Loucy (cell line): ENCODE measurements around the gene SORT1.
A peak's percentile ranks its signal among the peaks of the same experiment; 100 is the strongest.

Source experiments
- H2AFZ ChIP-seq: fragments of 200-600 bp; sonication (generic); 2 replicates; pipeline ENCODE4 v1.6.0; 2016; ENCODE audit warnings: antibody characterized with exemption, mild to moderate bottlenecking, low read length, moderate library complexity
- H3F3A ChIP-seq: fragments of 200-600 bp; 2 replicates; pipeline ENCODE4 v1.6.0; 2016; ENCODE audit warnings: antibody characterized with exemption, low read depth, mild to moderate bottlenecking
- H3K27me3 ChIP-seq: fragments of 200-600 bp; sonication (generic); 2 replicates; pipeline ENCODE4 v1.6.1; 2014; ENCODE audit warnings: low read length, mild to moderate bottlenecking; ENCODE audit not compliant: insufficient read depth, poor library complexity, severe bottlenecking
- H3K36me3 ChIP-seq: fragments of 200-600 bp; sonication (generic); 2 replicates; pipeline ENCODE4 v1.6.1; 2016; ENCODE audit warnings: low read length; ENCODE audit not compliant: insufficient read depth
- H3K4me1 ChIP-seq: fragments of 200-600 bp; sonication (generic); 2 replicates; pipeline ENCODE4 v1.5.1; 2014; ENCODE audit warnings: low read length, mild to moderate bottlenecking; ENCODE audit not compliant: insufficient read depth, poor library complexity, severe bottlenecking
- H3K4me2 ChIP-seq: fragments of 200-600 bp; sonication (generic); 2 replicates; pipeline ENCODE4 v1.6.0; 2014; ENCODE audit warnings: antibody characterized with exemption, low read length, low read depth, mild to moderate bottlenecking; ENCODE audit not compliant: poor library complexity, severe bottlenecking
- H3K4me3 ChIP-seq: fragments of 200-600 bp; sonication (generic); 2 replicates; pipeline ENCODE4 v1.5.1; 2014; ENCODE audit warnings: low read length, mild to moderate bottlenecking, mixed read lengths; ENCODE audit not compliant: poor library complexity, severe bottlenecking
- H3K79me2 ChIP-seq: fragments of 200-600 bp; sonication (generic); 2 replicates; pipeline ENCODE4 v1.6.1; 2014; ENCODE audit warnings: low read length; ENCODE audit not compliant: insufficient read depth
- H3K9ac ChIP-seq: fragments of 200-600 bp; sonication (generic); 2 replicates; pipeline ENCODE4 v1.6.0; 2014; ENCODE audit warnings: mild to moderate bottlenecking, low read depth, low read length, moderate library complexity; ENCODE audit not compliant: poor library complexity, severe bottlenecking
- H3K9me2 ChIP-seq: fragments of 200-600 bp; sonication (generic); replicated peaks from 2 replicates; pipeline ENCODE4 v1.6.1; 2016; ENCODE audit warnings: low read depth, low read length, mixed read lengths
- H3K9me3 ChIP-seq: fragments of 200-600 bp; sonication (generic); 2 replicates; pipeline ENCODE4 v1.6.1; 2014; ENCODE audit warnings: mild to moderate bottlenecking, antibody characterized with exemption, low read length, low read depth; ENCODE audit not compliant: insufficient read depth
- H4K20me1 ChIP-seq: fragments of 200-600 bp; sonication (generic); 2 replicates; pipeline ENCODE4 v1.6.0; 2014; ENCODE audit warnings: antibody characterized with exemption, low read length, mild to moderate bottlenecking; ENCODE audit not compliant: insufficient read depth, poor library complexity, severe bottlenecking
- EZH2phosphoT487 ChIP-seq: fragments of 200-600 bp; IDR thresholded peaks from 2 replicates; pipeline ENCODE4 v1.6.1; 2018; ENCODE audit warnings: antibody characterized with exemption, mild to moderate bottlenecking, moderate library complexity, borderline replicate concordance
- TF ChIP-seq, protein P1 (sequence below): fragments of 200-600 bp; sonication (generic); conservative IDR thresholded peaks from 2 replicates; pipeline ENCODE4 v1.5.1; 2014; ENCODE audit warnings: mild to moderate bottlenecking, antibody characterized with exemption, low read length

The SORT1 gene

DNA sequence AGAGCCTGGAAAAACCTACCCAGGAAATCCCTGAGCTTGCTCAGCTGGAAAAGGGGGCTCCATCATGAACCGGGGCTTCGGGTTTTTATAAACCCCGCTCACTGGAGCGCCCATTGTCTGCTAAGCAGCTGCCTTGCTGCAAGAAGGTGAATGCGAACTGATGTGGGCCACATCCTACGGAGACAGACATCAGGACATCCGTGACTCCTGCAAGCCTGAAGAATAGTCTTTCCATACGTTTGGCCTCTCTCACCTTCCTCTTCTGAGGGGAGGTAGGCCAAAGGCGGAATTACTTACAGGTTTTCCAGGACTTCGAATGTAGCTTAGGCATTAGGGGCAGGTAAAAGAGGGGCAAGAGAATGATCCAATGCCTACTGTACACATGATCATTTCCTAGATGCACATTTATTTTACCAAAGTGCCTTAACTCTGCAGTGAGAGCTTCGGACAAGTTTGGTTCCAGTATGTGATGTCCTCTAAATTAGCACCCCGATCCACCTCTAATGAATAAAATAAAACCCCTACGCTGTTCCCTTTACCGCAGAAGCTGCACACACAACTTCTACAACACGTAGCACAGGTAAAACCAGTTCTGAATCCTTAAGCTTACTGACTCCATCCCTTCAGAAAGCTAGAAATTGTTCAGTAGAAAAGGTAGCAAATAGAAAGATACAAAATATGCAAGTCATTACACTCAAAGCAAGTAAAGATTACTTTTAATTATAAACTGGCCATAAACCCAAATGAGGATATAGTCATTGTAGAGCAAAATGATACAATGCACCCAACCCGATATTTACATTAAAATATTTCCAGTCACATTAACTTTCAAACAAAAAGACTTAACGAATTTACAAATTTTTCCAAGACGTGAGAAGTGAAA, 866 bp upstream of the SORT1 start:
- H4K20me1 ChIP-seq = peaks cover 11% of the 10 kb centered on the region
- TF ChIP-seq, protein P1, sequence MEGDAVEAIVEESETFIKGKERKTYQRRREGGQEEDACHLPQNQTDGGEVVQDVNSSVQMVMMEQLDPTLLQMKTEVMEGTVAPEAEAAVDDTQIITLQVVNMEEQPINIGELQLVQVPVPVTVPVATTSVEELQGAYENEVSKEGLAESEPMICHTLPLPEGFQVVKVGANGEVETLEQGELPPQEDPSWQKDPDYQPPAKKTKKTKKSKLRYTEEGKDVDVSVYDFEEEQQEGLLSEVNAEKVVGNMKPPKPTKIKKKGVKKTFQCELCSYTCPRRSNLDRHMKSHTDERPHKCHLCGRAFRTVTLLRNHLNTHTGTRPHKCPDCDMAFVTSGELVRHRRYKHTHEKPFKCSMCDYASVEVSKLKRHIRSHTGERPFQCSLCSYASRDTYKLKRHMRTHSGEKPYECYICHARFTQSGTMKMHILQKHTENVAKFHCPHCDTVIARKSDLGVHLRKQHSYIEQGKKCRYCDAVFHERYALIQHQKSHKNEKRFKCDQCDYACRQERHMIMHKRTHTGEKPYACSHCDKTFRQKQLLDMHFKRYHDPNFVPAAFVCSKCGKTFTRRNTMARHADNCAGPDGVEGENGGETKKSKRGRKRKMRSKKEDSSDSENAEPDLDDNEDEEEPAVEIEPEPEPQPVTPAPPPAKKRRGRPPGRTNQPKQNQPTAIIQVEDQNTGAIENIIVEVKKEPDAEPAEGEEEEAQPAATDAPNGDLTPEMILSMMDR = no peak
- H3K4me2 ChIP-seq = peak overlapping the region; percentile 86
- H3K27me3 ChIP-seq = no peaks in the 10 kb centered on the region
- H3K9ac ChIP-seq = peak overlapping the region; percentile 73
- H3F3A ChIP-seq = no peaks in the 10 kb centered on the region
- peak overlapping the region; percentile 94 for H2AFZ ChIP-seq
- H3K9me3 ChIP-seq = no peaks in the 10 kb centered on the region
- no peaks in the 10 kb centered on the region for H3K9me2 ChIP-seq
- H3K79me2 ChIP-seq = peaks cover 29% of the 10 kb centered on the region
- peaks cover 30% of the 10 kb centered on the region for H3K4me1 ChIP-seq
- peak overlapping the region; percentile 83 for H3K4me3 ChIP-seq
- H3K36me3 ChIP-seq = peaks cover 25% of the 10 kb centered on the region; the same call in 1 of the 2 replicates

DNA sequence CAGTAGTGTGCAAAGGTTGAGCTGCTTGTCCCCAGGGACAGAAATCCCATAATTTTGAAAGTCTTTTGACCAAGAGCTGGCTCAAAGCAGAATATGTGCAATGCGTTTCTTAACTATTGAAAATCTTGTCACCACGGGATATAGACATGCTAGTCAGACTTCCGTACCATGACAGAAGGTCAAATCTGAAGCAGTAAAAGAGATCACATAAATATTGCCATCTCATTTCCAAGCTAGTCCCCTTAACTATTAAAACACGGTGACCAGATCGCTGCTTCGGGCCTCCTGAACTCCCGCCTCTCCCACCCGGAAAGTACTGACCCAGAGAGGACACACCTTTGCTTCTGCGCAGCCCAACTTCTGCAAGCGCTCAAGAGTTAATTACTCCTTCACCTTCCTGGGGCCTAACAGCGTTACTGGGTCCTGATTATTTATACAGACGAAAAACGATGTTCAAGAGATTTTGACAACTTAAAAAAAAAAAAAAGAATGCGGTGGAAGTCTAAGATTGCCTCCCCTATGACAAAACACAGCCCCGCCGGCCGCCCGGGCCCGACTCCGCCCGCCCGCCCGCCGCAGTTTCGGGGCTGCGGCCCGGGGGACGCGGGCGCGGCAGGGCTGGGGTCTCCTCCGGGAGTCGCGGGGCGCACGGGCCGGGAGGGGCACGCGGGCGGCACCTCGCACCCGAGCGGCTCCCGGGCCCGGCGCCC, 692 bp downstream of the SORT1 start:
- Histone ChIP-seq H3K9me3 (no peaks in the 10 kb centered on the region), H3K27me3 (no peaks in the 10 kb centered on the region), H3K9me2 (no peaks in the 10 kb centered on the region), H3K4me2 (peak overlapping the region; percentile 92), H3K79me2 (peaks cover 41% of the 10 kb centered on the region), H2AFZ (peak overlapping the region; percentile 20; the same call in 1 of the 2 replicates), H3K9ac (peak overlapping the region; percentile 61), H3K4me3 (peak overlapping the region; percentile 83), H3F3A (no peaks in the 10 kb centered on the region; the same call in 1 of the 2 replicates), H3K4me1 (peaks cover 41% of the 10 kb centered on the region), H4K20me1 (peaks cover 13% of the 10 kb centered on the region), H3K36me3 (peaks cover 14% of the 10 kb centered on the region; the same call in 1 of the 2 replicates)
- TF ChIP-seq, protein P1 = no peak
- TF ChIP-seq EZH2phosphoT487 = no peak

DNA sequence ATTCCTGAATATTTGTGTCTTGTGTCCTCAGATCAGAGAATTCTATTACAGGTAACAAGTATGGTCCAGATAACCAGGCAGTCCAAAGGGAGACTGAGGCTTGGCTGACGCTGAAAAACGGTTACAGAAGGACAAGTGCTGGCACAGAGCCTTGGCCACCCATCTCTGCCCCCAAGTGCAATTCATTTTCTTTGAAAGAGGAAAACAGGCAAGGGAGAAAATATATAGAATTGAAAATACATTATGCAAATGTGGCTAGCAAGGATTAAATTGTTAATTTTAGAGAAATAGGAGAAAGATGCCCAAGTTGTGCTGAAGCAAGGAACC, 1.2 kb downstream of the SORT1 start:
- no peak overlapping the region for H2AFZ ChIP-seq
- H3K36me3 ChIP-seq = peaks cover 11% of the 10 kb centered on the region; the same call in 1 of the 2 replicates
- no peaks in the 10 kb centered on the region; the same call in 1 of the 2 replicates for H3F3A ChIP-seq
- H3K79me2 ChIP-seq = peaks cover 46% of the 10 kb centered on the region
- H3K4me2 ChIP-seq = peak overlapping the region; percentile 92
- H3K9me2 ChIP-seq = no peaks in the 10 kb centered on the region
- no peaks in the 10 kb centered on the region for H3K9me3 ChIP-seq
- no peaks in the 10 kb centered on the region for H3K27me3 ChIP-seq
- TF ChIP-seq, protein P1 = no peak
- TF ChIP-seq EZH2phosphoT487 = no peak
- H3K4me1 ChIP-seq = peaks cover 44% of the 10 kb centered on the region
- H4K20me1 ChIP-seq = peaks cover 13% of the 10 kb centered on the region
- H3K9ac ChIP-seq = peak overlapping the region; percentile 61
- H3K4me3 ChIP-seq = peak overlapping the region; percentile 83
